BJ (cell line): ENCODE data around the gene PPDPF. TPM values are rescaled to one million over a fixed set of nuclear protein-coding genes. Genes with fewer than 3 reads are reported as not detected.

ENCODE experiments used
- CTCF ChIA-PET: fragments of 350-600 bp; formaldehyde crosslinking; extraction: SDS; loops from one replicate; lab custom pipeline; 2021; ENCODE audit warnings: antibody characterized with exemption, inconsistent platforms; lab: Yijun Ruan, JAX
- POLR2A ChIA-PET: fragments of 300-600 bp; sonication (Branson Sonifier 250); formaldehyde crosslinking; extraction: SDS; loops from one replicate; lab custom pipeline; 2021; ENCODE audit warnings: antibody characterized with exemption; lab: Charles Lee
- DNase-seq: peaks from one replicate; pipeline ENCODE4 v3.0.0-alpha.2; 2011; ENCODE audit warnings: low read depth
- H3K27me3 ChIP-seq: 2 replicates; pipeline ENCODE4 v1.6.0; 2011; ENCODE audit warnings: low read length; ENCODE audit not compliant: control insufficient read depth, insufficient read depth
- H3K36me3 ChIP-seq: 2 replicates; pipeline ENCODE4 v1.5.1; 2011; ENCODE audit warnings: low read length; ENCODE audit not compliant: control insufficient read depth, insufficient read depth
- H3K4me3 ChIP-seq: 2 replicates; pipeline ENCODE4 v1.5.1; 2011; ENCODE audit warnings: low read depth, mild to moderate bottlenecking, control low read depth, low read length
- polyA plus RNA-seq: library from polyadenylated mRNA; depleted of rRNA; stranded (reverse); fragments of >200 nt; gene quantifications from 2 replicates; pipeline ENCODE4 v1.2.3, GENCODE V29; 2011
- TF ChIP-seq, protein P1 (sequence below): IDR thresholded peaks from 2 replicates; pipeline ENCODE4 v1.5.1; 2011; ENCODE audit warnings: low read depth, mild to moderate bottlenecking, control low read depth, inconsistent platforms, low read length, moderate library complexity; ENCODE audit not compliant: insufficient read depth

The PPDPF gene
- polyA plus RNA-seq, 1 experiment = 26.9 TPM

GRCh38 chr20:63529861-63530787 is 9.6 kb downstream of the PPDPF start:
- Histone ChIP-seq H3K27me3 (peaks cover 2% of the 10 kb centered on the region; the same call in 1 of the 2 replicates), H3K4me3 (no peak overlapping the region), H3K36me3 (no peaks in the 10 kb centered on the region)
- no peak for DNase-seq
- TF ChIP-seq, protein P1, sequence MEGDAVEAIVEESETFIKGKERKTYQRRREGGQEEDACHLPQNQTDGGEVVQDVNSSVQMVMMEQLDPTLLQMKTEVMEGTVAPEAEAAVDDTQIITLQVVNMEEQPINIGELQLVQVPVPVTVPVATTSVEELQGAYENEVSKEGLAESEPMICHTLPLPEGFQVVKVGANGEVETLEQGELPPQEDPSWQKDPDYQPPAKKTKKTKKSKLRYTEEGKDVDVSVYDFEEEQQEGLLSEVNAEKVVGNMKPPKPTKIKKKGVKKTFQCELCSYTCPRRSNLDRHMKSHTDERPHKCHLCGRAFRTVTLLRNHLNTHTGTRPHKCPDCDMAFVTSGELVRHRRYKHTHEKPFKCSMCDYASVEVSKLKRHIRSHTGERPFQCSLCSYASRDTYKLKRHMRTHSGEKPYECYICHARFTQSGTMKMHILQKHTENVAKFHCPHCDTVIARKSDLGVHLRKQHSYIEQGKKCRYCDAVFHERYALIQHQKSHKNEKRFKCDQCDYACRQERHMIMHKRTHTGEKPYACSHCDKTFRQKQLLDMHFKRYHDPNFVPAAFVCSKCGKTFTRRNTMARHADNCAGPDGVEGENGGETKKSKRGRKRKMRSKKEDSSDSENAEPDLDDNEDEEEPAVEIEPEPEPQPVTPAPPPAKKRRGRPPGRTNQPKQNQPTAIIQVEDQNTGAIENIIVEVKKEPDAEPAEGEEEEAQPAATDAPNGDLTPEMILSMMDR = no peak
- ChIA-PET POLR2A (no interaction called here), CTCF (interaction anchor here (1.0 kb wide), 1 partner anchor 8 kb away, joined by 4 read pairs; no protein-coding TSS in a partner anchor)

- DNase-seq = no peak
- Histone ChIP-seq H3K4me3 (no peak overlapping the region), H3K27me3 (peaks cover 2% of the 10 kb centered on the region; the same call in 1 of the 2 replicates), H3K36me3 (no peaks in the 10 kb centered on the region)
- POLR2A ChIA-PET = no interaction called here
- CTCF ChIA-PET = interaction anchor here (1.0 kb wide), 1 partner anchor 9 kb away, joined by 4 read pairs; no protein-coding TSS in a partner anchor
- TF ChIP-seq, protein P1 = no peak
Observed at GRCh38 chr20:63530788-63531160, 10.2 kb downstream of the PPDPF start.

DNA sequence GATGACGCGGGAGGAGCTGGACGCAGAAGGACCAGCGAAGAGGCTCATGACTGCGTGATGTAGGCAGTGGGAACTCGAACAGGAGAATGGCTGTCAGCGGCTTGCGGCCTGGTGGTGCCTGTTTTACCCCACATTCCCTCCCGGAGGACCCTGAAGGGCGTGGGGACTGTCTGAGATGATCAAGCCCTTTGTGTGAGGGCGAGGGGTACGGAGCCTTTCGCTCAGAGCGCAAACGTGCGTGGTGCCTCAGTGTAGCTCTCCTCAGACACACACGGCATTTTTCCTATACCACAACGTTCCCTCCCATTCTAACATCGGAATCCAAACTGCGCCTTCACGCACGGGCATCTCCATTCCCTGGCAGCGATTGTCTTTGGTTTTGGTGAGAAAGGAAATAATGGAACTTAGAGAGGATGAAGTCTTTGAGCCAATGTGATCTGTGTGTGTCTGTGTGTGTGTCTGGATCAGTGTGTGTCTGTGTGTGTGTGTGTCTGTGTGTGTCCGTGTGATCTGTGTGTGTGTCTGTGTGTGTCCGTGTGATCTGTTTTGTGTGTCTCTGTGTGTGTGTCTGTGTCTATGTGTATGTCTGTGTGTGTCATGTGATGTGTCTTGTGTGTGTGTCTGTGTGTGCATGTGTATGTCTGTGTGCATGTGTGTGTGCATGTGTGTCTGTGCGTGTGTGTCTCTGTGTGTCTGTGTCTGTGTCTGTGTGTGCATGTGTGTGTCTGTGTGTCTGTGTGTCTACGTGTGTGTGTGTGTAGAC is 11.3 kb downstream of the PPDPF start:
- ChIA-PET CTCF (no interaction called here), POLR2A (no interaction called here)
- TF ChIP-seq, protein P1 = no peak
- Histone ChIP-seq H3K36me3 (no peaks in the 10 kb centered on the region), H3K4me3 (no peak overlapping the region), H3K27me3 (peaks cover 2% of the 10 kb centered on the region; the same call in 1 of the 2 replicates)
- DNase-seq = no peak

GRCh38 chr20:63532449-63532971 is 11.9 kb downstream of the PPDPF start:
- H3K4me3 ChIP-seq = no peak overlapping the region
- CTCF ChIA-PET = no interaction called here
- no peak for DNase-seq
- H3K36me3 ChIP-seq = no peaks in the 10 kb centered on the region
- TF ChIP-seq, protein P1 = no peak
- POLR2A ChIA-PET = no interaction called here
- H3K27me3 ChIP-seq = peaks cover 2% of the 10 kb centered on the region; the same call in 1 of the 2 replicates
